ENCODE results near the gene TRMT2A.

TRMT2A gene

DNA sequence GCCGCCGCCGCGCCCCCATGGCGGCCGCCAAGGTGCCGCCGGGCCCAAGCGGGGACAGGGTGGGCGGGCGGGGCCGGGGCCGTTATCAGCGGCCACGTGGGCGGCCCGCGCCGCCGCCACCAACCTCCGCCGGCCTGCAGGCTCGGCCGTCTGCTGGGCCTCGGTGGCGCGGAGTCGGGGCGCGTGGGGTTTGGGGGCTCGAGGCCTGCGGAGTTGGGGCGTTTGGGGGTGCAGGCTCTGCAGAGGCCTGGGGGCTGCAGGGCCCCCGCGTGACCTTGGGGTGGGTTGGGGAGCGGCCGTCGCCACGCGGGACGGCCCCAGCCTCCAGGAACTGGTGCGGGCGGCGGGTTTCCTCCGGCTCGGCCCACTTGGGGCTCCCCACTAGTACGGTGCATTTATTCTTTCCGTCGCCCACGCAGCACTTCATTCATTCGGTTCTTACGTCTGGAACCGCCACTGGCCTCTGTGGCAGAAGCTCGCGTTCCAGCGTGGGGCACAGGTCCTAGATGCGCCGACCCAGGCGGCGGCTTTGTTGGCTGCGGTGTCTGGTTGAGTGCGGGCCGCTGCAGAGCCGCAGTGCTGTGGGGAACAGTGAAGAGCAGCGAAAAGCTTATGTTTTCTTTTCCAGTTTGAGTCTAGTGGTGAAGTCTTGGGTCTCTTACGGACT is 740 bp upstream of the TRMT2A start:
- DNase-seq, result peak; percentile 15

DNA sequence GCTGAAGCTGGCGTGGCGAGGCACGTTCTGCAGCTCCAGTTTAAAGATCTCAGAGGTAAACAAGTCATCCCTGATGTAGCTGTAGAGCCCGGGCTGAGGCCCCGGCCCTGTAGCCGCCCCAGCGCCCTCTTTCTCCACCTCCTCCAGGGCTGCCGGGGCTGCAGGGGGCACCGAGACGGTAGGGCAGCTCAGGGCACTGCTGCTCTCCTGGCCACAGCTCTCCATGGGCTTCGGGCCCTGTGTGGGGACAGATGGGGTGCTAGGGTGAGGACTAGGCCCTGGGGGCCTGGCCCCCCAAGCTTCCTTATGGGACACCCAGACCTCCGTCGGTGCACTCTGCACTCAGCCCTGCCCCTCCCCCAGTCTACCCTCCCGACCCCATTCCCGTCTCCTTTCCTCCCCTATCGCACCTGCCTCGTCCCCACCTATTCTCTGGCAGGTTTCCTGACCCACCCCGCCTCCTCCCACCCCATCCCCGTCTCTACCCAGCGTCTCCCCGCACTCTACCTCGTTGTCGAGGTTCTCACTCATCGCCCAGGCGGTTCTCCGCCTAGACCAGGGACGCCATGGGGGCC is 563 bp downstream of the TRMT2A start:
- DNase-seq, result no peak

DNA sequence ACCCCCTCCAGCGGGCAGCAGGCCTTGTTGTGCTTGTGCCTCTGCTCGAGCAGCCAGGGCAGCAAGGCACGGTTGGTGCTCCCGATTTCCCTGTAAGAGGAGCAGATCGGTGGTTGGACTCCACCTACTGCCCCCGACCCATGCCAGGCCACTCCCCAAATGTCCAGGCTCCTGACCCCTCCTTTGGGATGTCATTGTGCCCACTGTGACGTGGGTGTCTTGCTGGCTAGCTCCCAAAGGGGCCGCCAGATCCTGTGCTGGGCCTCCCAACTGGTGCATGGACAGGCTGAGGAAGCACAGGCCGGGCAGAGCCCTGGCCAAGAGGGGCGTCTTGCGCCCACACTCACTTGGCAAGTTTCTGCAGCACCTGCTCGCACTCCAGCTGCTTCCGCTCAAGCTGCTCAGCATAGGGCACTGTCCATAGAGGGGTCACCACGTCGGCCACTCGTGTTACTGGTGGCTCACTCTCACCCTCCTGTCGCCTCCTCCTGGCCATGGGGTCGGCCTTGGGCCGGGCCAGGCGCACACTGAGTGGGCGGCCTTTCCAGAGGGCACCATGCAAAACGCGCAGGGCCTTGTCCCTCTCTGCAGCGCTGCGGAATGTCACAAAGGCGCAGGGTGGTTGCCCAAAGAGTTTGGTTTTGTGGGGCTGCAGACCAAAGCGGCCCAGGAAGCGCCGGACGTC is 1.2 kb downstream of the TRMT2A start, which contains the start of gene RANBP1:
TSS of gene RANBP1 (plus strand) at position 414 of the 685 bp plus-strand sequence. CDS start at position 495, 81 bp downstream.
- no peak for DNase-seq

DNA sequence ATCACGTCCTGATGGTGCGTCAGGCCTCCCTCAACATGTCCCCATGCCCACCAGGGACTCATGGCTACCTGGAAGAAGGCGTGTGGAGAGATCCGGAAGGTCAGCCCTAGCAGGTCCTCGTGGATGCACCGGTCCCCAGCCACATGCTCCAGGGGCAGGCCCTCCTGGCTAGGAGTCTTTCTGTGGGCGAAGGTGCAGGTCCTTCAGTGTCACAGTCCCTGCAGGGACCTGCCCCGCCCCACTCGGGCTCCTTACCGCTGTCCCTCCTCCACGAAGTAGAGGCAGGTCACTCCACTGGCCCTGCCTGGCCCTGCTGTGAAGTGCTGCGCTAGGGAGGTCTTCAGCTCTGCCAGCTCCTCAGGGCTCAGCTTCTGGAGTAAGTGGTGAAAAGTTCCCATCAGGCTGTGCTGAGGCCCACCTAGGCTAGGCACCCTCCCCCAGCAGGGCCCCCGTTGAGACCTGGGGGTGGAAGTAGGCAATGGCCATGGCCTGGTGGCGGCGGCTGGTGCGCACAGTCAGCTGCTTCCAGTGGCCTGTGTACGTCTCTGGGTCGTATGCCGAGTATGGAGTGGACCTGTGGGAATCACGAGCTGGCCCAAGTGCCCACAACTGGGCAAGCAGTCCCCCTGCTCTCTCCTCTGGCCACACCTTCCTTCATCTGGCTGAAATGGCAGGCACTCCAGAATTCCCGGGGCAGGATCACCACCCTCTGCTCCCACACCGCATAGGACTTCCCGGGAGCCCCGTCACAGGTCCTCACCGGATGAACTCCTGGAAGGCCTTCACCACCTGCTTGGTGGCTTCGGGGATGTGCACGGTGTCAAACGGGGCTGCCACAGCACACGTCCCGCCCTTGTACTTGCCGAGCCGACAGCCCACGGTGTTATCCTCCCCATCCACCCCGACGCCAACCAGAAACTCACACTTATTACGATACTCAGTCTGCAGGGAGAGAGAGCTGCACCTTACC is 2.2 kb downstream of the TRMT2A start:
- DNase-seq, result no peak

DNA sequence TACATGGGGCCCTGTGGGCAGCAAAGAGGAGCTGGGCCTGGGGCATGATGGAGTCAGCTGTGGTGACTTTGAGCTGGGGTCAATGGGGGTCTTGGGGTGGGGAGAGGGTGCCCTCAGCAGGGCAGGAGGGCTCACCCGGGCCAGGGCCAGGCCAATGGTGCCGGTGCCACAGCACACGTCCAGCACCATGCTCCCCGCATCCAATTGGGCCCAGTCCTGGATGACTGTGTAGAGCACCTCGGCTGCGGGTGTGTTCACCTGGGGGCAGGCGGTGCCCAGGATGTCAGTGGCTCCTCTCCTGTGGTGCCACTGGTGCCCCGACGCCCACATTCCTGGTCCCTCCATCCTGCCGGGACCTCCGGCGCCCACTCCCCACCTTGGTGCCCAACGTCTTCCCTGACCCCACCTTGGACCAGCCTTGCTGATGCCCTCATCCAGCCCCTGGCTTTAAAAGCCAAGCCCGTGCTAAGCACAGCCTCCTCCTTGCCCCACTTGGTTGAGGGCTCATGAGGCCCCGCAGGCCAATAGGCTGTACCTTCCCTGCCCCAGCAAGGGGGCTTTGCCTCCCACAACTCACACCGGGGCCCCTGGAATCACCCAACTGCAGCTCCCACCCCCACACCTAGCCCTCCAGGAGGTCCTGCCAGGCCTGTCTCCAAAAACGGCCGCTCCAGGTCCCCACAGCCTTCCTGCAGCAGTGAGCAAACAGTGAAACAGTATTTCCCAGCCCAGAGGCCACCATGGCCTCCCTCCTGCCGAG is 3.3 kb downstream of the TRMT2A start:
- no peak for DNase-seq

DNA sequence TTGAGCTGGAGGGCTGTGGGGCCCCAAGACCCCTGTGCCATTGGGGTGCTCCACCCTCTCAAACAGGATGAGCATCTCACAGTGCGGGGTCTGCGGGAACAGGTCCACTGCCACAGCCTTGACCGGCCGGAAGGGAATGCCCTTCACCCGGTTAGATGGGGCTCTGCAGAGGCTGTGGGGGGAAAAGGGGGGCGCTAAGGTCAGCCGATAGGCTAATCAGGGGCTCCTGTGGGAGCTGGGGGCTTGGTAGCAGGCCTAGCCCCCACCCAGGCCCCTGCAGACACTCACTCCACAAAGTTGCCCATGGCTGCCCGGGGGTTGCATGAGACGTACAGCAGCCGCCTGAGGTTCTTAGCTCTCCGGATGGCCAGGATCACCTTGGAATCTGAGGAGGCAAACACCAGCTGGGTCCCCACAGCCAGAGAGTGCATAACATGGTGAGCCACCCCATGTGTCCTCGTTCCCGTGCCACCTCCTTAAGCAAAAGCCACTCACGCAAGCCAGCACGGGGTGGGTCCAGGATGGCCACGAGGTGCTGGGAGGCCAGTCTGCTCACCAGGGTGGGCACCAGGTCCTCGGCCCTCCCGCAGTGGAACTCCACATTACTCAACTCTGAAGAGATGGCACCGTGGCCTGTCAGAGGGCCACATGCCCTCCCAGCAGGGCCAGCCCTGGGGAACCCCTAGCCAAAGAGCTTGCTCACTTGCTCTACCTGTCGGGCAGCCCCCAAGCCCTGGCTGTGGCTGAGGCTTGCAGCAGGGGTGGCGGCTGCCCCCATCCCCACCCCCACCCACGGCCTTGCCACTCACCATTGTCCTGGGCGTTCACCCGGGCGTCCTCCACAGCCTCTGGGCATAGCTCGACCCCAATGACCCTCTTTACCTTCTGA is 4.2 kb downstream of the TRMT2A start:
- DNase-seq, result no peak

DNA sequence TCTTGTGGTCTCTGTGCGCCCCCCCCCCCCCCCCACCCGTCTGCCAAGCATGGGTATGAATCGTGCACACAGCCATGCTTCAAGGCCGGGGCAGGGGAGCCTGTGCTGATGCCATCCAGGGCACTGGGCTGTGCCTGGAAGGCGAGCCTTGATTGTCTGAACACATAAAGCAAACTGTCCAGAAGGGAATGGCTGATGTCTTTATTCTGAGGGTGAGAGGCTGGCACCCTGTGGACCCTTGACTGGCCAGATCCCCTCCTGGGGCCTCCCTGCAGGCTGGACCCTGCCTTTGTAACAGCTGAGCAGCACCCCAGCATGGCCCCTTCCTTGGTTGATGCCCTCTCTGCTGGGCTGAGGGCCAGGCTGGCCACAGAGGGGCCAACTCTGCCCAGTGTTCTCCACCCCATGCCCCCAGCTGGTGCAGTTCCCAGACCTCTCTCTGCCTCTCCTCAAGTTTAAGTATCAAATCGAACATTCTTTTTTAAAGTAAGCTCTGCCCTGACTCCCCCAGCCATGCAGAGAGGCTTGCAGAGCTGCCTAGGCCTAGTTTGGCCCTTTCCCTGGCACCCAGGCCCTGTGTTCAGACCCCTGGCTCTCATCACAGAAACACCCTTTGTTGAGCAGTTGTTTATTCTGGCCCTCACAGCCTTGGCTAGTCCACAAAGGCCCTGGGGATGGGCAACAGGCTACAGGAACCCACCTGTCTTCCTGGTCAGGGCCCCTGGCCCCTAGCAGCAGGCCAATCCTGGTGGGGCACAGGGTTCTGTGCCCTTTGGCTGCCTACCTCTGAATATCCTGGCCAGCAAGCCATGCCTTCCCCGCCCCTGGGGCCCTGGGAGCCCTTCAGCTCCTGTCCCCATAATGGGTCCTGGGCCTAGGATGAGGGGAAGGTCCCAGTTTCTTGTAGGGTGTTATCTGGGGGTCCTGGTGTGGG is 5.1 kb downstream of the TRMT2A start:
- DNase-seq, result no peak

DNA sequence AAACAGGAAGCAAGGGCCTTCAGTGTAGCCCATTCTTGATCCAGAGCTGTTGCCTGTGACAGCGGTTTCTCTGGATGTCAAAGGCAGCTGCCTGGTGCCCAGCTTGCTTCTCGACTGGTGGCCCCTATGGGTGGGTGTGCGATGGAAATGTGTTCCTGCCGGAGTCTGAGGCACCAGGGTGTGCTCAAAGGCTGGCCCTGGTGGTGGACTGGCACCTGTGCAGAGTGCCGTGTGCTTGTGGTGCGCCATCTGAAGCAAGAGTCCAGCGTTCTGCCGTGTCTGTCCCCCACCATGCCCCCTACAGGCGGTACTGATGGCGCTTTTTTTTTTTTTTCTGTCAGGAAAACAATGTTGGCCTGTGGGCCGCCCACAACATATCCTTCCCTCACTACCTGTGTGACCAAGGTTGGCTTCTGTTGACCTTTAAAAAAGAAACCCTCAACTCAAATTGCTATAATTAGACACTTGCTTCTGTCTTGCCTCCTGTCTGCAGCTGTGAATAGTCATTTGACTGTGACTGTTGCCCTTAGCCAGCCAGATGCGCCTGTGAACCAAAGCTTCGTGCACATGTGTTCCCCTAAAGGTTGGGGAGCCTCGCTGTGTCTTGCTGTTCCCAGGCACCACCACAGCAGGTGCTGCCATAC is 5.9 kb downstream of the TRMT2A start:
- DNase-seq, result no peak

DNA sequence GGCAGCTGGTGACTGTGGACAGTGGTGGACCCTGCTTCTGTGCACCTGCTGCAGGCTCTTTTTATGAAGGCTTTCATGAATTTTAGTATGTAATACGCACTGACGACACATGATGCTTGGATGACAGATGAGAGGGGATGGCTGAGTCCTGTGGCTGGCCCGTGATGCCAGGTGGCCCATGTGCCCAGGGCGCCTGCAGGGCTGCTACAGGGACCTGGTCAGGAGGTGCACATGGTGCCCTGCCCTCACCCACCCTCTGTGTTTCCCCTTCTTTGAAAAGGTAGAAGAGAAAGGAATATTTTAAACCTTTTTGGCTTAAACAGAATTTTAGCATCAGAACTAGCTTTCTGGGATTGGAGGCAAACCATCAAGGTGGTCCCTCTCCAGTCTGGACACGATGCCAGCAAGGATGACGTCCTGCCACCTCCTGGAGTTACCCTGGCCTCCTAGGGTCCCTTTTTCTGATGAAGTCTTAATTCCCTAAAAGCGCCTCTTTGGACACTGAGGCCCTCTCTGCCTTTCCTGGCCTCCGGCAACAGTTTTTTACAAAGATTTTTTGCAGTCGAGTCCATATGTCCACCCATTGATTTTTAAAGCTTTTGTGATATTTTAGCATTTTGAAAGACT is 6.6 kb downstream of the TRMT2A start:
- DNase-seq, result no peak

DNA sequence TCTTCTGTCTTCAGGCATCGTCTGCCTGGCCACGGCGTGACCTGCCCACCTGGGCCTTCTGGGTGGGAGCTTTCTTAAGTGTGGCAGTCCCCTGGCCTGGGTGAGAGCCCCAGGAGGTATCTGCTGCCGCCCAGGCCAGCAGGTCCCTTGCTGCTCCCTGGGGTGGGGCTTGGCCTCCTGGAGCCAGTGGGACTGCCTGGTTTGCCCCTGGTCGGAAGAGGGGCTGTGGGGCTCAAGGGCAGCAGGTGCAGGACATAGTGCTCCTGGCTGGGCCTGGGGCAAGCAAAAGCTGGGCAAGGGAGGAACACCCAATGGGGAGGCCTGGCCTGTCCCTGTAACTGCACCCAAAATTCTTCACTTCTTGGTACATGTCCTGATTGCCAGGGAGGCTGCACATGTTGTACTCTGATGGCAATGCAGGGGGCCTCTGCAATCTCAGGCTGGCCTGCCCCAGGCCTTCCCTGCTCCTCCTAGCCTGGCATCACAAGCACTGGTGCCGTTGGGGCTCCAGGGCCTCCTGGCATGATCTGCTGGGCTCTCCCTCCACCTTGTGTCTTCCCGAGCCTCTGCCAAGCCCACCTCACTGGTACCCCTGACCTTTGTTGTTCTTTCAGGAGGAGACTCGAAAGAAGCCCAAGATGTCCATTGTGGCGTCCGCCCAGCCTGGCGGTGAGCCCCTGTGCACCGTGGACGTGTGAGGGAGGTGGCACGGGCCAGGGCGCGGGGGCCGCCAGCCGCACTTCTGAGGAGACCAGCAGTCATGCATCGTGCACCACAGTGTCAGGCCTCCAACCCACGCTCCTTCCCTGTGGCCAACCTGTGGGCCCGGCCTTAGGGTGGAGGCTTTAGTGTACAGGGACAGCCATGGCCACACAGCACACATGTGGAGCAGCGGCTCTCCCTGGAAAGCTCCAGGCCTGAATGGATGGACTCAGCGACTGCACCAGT is 7.3 kb downstream of the TRMT2A start:
- no peak for DNase-seq

DNA sequence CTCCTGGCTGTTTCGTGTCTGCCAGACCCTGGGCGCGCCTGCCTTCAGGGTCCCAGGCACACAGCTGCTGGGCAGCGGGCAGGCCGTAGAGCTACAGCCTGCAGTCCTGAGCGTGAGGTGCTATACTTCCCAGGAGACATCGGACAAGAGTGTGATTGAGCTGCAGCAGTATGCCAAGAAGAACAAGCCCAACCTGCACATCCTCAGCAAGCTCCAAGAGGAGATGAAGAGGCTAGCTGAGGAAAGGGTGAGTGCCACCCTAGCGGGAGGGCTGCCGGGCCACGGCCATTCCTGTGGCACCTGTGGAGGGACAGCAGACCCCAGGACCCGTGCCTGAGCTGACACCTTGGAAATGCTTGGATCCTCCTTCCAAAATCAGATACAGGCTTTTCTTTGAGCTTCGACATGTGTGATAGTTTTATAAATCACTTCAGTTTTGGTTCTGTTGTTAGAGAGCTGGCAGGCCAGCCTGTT is 8.2 kb downstream of the TRMT2A start:
- no peak for DNase-seq

DNA sequence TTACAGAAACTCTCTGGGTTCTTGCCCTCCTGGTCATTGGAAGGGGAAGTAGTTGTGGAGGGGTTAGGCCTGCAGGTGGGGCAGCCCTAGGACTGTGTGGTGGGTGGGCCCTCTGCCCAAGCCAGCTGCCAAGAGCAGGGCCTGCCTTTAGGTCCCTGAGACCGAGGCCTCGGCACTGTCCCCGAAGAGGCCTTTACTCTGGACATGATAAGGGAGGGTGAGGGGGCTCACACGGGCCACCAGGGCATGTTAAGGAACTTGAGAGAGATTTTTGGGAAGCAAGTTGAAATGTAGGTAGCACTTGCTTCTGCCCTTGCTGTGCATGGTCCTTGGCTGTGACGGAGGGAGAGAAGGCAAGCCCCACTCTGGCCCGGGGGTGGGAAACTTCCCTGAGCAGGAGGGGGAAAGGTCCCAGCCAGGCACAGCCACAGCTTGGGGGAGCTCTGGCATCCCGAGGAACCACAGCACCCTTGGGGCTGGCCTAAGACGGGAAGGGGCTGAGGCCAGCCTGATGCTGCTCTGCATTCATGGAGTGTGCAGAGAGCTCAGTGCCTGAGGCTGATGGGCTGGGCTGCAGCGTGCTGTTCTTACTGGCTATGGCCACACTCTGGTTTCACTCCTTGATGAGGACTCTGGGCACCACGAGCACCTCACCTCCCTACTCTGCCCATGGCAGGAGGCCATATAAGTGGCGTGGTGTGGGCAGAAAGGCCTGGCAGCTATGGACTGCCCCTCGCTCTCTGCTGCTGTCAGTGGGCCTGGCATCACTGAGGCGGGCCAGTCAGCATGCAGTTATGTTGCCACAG is 8.9 kb downstream of the TRMT2A start:
- DNase-seq, result no peak

DNA sequence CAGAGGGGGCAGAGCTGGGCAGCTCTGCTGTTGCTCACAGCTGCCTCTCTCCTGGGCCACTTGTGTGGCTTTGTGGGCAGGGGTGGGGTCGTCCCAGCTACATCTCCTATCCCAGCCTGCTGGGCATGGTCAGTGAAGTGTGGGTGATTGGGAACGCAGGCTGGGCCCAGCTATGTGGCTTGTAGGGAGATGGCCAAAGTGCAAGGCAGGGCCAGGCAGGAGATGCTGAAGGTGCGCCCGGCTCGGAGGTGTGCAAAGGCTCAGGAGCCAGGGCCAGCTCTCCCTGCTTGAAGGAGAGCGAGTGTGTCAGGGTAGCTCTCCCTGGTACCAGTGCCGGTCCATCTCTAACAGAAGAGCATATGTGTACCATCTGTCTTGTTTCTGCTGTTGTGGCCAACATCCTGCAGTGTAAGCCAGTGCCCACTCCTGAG is 9.5 kb downstream of the TRMT2A start:
- no peak for DNase-seq

DNA sequence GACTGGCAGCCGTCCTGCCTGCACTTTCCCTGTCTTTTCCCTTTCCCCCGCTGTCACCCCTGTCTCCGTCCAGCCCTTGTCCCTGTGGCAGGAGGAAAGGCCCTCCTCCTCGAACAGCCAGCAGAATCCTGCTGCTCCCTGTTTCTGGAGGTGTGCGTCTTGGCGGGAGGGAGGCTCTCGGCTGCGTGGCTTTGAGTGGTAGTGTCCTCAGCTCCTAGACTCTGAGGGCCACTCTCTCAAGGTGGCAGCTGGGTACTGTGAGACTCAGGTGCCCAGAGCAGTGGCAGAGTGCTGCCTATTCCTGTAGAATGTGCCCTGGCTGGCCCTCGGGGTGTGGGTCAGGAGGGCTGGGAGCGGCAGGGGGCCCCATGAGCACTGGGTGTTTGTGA is 10.2 kb downstream of the TRMT2A start:
- DNase-seq, result no peak

DNA sequence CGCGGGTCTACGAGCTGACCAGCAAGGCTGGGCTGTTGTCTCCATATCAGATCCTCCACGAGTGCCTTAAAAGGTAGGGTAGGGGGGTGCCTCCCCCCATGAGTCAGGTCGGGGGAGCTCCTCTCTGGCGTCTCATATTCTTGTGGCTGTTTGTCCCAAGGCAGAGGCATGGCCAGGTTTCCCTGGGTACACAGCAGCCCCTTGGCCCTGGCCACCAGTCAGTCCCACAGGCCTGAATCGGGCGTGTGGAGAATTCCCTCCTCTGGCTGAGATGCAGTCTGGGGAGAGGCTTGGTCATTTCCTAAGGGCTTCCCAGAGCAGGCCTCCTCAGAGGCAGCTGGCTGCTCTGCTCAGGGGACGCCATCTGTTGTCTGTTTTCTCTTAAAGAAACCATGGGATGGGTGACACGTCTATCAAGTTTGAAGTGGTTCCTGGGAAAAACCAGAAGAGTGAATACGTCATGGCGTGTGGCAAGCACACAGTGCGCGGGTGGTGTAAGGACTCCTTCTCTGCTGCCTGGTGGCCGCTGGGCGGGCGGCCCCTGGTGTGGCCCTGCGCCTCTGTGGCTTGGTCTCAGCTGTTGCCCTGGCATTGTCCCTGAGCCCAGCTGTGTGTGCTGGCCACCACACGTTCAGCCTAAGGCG is 10.7 kb downstream of the TRMT2A start:
- no peak for DNase-seq

All from effector CD8-positive, alpha-beta T cell (primary cell).